GM19452 (cell line): ENCODE results near the gene VPS54.
"Not testable (repeated sequence)": the region's sequence is repeated elsewhere in the genome, so short reads cannot be mapped to it uniquely, and the experiment has no call there.

Experiments
- ATAC-seq: cut with Tn5 transposase; IDR thresholded peaks from one replicate; pipeline ENCODE4 v1.9.1; 2021; ENCODE audit not compliant: unreplicated experiment

Gene VPS54

GRCh38 chr2:63847571-63847970 lies 171.7 kb downstream of the VPS54 start:
- not testable (repeated sequence) for ATAC-seq

- ATAC-seq, result no peak
Measured at GRCh38 chr2:63846487-63846886, 172.7 kb downstream of the VPS54 start.

GRCh38 chr2:63845866-63846265 lies 173.4 kb downstream of the VPS54 start:
- no peak for ATAC-seq

GRCh38 chr2:63844616-63845015 lies 174.6 kb downstream of the VPS54 start:
- ATAC-seq, result no peak

GRCh38 chr2:63843791-63844190 lies 175.4 kb downstream of the VPS54 start:
- no peak for ATAC-seq

DNA sequence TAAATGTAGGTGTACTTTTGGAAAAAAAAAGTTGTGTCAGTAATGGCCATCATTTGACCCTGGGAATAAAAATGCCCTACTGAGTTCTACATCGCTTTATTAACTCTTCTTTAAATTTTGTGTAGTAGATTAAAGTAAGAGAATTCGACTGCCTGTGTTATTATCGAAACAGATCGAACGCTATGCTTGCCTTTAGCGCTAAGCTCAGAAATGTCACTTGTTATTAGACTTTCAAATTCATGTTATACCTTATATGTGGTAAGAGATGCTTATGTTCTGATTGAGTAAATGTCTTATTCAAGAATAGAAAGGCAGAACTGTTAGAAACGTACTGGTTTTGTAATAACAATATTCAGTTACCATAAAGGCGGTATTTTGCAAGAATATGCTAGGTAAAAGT lies 176.1 kb downstream of the VPS54 start:
- ATAC-seq, result no peak

DNA sequence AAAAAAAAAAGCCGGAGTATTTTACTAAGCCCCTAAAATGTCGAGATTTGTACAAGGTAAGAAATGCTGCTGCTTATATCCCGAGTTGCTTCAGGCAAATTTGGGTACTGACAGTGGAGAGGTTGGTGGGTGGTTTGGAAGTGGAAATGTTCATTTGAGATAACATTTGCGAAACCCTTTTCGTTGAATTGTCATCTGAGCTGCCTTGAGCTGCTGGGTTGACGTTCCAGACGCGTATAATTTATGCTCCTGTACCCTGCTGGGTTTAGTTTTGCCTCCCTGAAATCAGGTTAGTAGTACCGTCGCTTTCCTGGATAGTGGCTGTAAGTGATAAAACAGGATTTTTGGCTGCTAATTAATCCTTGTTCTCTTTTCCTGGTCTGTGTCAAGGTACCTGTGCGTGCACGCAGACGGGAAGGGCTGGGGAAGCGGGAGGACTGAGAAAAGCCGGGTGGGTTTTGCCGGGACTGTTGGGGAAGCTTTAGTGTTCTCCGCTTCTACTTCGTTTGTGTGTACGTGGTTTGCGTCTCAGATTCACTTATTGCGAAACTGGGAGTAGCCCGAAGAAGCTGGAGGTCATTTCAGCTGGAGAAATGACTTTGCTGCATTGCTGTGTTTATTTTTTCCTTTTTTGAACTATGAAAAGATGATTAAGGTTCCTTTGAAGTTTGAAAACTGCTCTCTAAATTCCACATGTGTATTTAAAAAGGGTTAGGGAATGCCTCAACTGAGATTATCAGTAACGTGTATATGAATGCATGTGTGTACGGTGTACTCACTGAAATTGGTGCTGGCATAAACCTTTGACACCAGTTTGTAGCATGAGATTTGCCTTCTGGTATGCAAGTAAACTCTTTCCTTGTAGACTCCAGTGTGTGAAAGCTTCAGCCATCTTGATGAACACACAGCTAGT lies 176.8 kb downstream of the VPS54 start:
- ATAC-seq, result no peak
